ENCODE measurements around the gene CCL27.
A peak's percentile ranks its signal among the peaks of the same experiment; 100 is the strongest.

CCL27 gene

DNA sequence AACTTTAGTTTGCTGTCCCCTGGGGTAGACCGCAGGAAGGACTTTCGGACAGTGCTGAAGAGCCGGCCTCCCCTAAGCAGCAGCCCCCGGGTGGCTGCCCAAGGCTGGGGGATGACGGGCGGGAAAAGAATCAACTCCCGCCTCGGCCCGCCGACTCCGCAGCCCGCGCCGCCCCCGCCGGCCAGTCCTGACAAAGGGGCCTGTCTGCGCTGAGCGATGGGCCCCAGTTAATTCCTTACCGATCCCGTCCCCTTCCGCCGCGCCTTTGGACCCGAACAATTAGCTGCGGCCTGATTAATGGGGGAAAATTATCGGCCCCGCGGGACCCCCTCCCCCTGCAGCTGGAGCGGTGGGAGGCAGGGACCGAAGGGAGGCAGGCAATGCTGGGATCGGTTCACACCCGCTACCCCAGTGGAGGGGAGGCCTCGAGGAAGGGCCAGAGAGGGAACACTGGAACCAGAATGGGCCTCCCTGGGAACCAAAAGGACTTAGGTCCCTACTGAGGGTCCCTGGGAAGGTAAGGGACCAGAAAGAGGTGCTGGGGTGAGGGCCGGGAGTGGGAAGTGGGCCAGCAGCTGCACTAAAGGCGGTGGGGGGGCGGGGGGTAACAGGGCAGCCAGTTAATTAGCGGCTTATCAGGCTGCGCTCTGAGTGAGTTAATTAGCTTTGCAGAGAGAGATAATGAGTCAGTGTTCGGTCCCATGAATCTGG lies 37.8 kb downstream of the CCL27 start:
- FAIRE-seq, result no peak

DNA sequence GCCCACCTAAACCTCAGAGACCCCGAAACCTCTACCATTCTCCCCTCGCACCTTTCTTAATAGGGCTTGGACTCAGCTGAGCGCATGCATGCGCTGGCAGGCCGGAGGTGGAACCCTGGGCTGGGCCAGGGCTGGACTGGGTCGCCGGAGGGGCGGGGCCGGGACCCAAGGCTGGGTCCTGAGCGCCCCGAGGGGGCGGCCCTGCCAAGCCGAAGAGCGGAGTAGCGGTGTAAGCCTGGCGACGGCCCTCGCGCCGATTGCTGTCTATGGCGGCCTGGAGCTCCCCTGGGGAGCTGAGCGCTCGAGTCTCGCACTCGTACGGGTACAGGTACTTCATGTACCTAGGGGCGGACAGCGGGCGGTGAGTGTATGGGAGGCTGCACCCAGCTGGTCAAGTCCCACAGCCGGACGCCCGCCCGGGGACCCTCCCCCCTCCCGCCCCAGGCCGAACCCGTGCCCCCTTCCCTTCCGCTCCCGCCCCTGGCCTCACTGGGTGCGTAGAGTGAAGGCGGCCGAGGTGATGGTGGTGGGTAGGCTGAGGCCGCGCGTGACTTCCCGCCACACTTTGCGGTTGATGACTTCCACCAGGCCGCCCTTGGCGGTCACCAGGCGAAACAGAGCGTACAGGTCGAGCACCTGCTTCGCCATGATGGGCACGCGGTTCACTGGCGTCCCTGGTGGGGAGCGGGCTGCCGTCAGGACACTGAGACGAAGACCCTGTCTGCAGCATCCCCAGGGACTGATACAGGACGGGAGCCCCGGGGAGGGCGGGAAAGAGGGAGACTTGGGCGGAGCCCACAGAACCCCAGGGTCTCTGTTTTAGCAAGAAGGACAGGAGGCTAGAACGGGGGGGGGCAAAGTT lies 38.9 kb downstream of the CCL27 start:
- no peak for FAIRE-seq

DNA sequence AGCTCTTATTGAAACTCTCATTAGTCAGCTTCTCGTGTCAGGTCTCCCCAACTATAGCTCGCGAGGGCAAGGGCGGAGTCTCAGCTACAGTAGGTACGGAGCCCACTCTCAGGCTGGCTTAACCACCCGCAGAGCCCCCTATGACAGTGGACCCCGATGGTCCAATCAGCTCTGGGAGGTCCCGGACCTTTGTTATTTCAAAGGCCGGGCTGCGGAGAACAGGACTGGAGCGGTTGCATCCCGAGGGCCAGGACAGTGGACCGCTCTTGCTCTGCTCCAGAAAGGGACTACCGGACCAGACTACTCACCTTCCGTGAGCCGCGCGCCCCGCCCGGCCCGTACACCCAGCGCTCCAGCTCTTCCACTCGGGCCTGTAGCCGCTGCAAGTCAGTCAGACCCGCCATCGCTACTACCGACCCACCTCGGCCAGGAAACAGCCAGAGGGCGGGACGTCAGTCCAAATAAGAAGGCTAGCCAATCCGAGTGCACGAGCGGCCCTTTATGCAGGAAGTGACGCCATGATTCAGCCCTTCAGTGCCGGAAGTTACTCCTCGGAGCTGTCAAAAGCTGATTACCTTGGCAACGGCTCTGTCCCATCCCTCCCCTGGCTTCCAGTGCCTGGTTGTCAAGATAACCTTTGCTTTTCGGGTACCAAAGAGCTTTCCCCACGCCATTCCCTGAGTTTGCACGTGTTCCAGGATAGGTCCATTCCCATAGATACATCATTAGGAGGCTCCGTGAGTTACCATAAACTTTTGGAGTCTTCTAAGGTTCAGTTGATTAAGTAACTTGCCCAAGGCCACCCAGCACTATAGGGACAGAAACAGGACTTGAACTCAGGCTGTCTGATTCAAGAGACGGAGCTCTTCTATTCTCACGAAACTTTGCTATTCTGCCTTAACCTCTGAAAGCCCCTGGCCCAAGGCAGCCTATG lies 42.1 kb downstream of the CCL27 start, which contains the start of gene DCTN3:
DCTN3 (minus strand) TSS at position 435 of the 934 bp plus-strand sequence; CDS start at position 404, 31 bp downstream.
- FAIRE-seq, result peak; percentile 98

DNA sequence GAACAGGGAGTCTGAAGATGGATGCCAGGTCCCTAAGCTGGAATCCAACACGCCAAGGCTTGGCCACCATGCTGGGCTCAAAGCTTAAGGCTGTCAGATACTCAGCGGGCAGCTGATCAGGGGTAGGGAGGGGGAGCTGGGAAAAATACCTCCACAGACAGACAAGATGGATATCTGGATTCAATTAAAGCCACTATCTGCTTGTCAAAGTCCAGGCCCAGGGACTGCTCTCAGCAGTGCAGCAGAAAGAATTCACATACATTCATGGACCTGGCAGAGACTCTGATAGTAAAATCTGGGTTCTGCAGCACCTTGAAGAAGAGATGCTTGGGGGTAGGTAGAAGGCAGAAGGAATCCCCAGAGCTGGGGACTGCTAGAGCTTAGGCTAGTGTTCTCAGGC lies 47.3 kb downstream of the CCL27 start:
- no peak for FAIRE-seq

DNA sequence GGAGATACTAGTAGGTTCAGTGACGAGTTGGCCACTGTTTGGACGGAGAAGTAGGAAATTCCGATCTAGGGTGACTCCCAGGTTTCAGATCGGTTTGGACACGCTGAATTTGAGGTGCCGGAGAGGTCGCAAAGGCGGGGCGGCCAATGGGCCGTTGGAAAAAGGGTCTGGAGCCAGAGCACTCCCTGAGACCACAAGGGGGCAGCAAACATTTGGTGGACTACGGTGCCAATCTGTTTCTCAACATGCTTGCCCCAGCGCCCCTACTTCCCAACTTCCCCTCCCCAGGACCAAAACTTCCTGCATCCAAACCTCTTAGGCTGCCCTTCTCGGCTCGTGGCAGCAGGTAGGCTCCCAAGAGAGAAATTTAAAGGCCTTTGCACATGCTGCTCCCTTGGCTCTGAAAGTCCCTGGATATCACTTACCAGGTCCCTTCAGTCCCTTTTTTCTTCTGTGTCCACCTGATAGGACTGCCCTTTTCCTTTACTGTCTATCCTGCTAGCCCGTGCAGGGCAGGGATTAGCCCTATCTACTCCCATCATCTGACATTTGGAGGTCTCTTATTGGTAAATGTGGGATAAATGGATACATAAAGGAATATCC lies 49.6 kb downstream of the CCL27 start:
- no peak for FAIRE-seq
